K562 (cell line): Measurements from ENCODE around the gene GIPR. TPM values are rescaled to one million over a fixed set of nuclear protein-coding genes. Genes with fewer than 3 reads are reported as not detected.
A peak's percentile ranks its signal among the peaks of the same experiment; 100 is the strongest.

ENCODE experiments used
- AFF1 ChIP-seq, 2 experiments: fragments of 450-650 bp; IDR thresholded peaks; 2 replicates each; pipeline ENCODE4 v1.6.1; 2018; ENCODE audit warnings: mild to moderate bottlenecking in 2 of 2, low read depth in 1 of 2; ENCODE audit not compliant: partially characterized antibody in 2 of 2
- ARNT ChIP-seq, 2 experiments: fragments of 450-650 bp; IDR thresholded peaks; 2 replicates each; pipeline ENCODE4 v1.6.1; 2016; ENCODE audit warnings: mild to moderate bottlenecking in 1 of 2
- BRCA1 ChIP-seq, 2 experiments: fragments of 450-650 bp in 1 of 2; sonication (generic) in 1 of 2; formaldehyde crosslinking in 1 of 2; IDR thresholded peaks; 2 replicates each; pipeline versions ENCODE4 v1.5.0 to v1.6.1; 2017 to 2020; ENCODE audit warnings: mild to moderate bottlenecking in 1 of 2, missing genetic modification reagents in 1 of 2
- CHD4 ChIP-seq: fragments of 200-600 bp; sonication (generic); IDR thresholded peaks from 3 replicates; pipeline ENCODE4 v1.6.1; 2012; ENCODE audit warnings: low read depth, mild to moderate bottlenecking, mixed read lengths, low read length, inconsistent platforms; ENCODE audit not compliant: insufficient read depth, insufficient replicate concordance, poor library complexity, severe bottlenecking
- ETV6 ChIP-seq, 3 experiments: fragments of 150-350 bp in 1 of 3; sonication (generic) in 1 of 3; formaldehyde crosslinking in 1 of 3; IDR thresholded peaks; 2 replicates each; pipeline versions ENCODE4 v1.6.1 to v1.8.0; 2014 to 2022; ENCODE audit warnings: borderline replicate concordance in 2 of 3, low read depth in 2 of 3, antibody characterized with exemption in 1 of 3, low read length in 1 of 3, mild to moderate bottlenecking in 1 of 3, missing genetic modification reagents in 1 of 3
- HMGN3 ChIP-seq: IDR thresholded peaks from 2 replicates; pipeline ENCODE4 v1.6.1; 2011; ENCODE audit warnings: borderline replicate concordance, low read depth, mild to moderate bottlenecking, mixed read lengths, low read length; ENCODE audit not compliant: insufficient read length; ENCODE audit errors: extremely low read depth
- MAFG ChIP-seq: fragments of 450-650 bp; conservative IDR thresholded peaks from 2 replicates; pipeline ENCODE4 v1.6.1; 2016; ENCODE audit warnings: missing genetic modification characterization, missing compliant biosample characterization
- NCOR1 ChIP-seq: fragments of 450-650 bp; IDR thresholded peaks from 2 replicates; pipeline ENCODE4 v1.6.1; 2016; ENCODE audit warnings: mild to moderate bottlenecking, moderate library complexity
- NEUROD1 ChIP-seq: fragments of 150-350 bp; IDR thresholded peaks from 2 replicates; pipeline ENCODE4 v1.6.1; 2014; ENCODE audit warnings: borderline replicate concordance, low read length, low read depth; ENCODE audit not compliant: partially characterized antibody
- NR2F6 ChIP-seq: fragments of 450-650 bp; formaldehyde crosslinking; IDR thresholded peaks from 2 replicates; pipeline ENCODE4 v1.4.0; 2020; ENCODE audit warnings: mild to moderate bottlenecking
- SMAD4 ChIP-seq: fragments of 250-450 bp; sonication (Bioruptor Pico); conservative IDR thresholded peaks from 2 replicates; pipeline ENCODE4 v1.8.0; 2021; ENCODE audit warnings: inconsistent platforms, mild to moderate bottlenecking, moderate library complexity
- WHSC1 ChIP-seq: IDR thresholded peaks from one replicate; pipeline ENCODE4 v1.6.1; 2012; ENCODE audit warnings: low read length, control low read depth, inconsistent platforms
- XRCC3 ChIP-seq: fragments of 450-650 bp; IDR thresholded peaks from 2 replicates; pipeline ENCODE4 v1.6.1; 2017; ENCODE audit warnings: mild to moderate bottlenecking, moderate library complexity
- ZNF184 ChIP-seq: sonication (generic); formaldehyde crosslinking; IDR thresholded peaks from 2 replicates; pipeline ENCODE4 v1.5.0; 2020; ENCODE audit warnings: missing genetic modification reagents
- ZNF444 ChIP-seq: fragments of 250-450 bp; sonication (Bioruptor Pico); IDR thresholded peaks from 2 replicates; pipeline ENCODE4 v1.4.0; 2020; ENCODE audit warnings: mild to moderate bottlenecking, moderate library complexity
- polyA plus RNA-seq, 8 experiments: library from polyadenylated mRNA; depleted of rRNA in 4 of 8; stranded (reverse) in 5 of 8; unstranded in 3 of 8; fragments of >200 nt; fragmentation: Nextera tagmentation in 2 of 8; fragmentation: Illumina TruSeq in 1 of 8; extraction: Ambion mirVana in 2 of 8; extraction: Trizol in 1 of 8; gene quantifications; 2 replicates each; pipeline versions ENCODE4 v1.2.1 to v1.2.3, GENCODE V29; 2011 to 2014; ENCODE audit warnings: inconsistent platforms in 1 of 8, missing spikeins in 1 of 8
- total RNA-seq, 7 experiments: library from RNA; depleted of rRNA in 6 of 7; stranded (reverse); fragments of >200 nt in 6 of 7; fragmentation: Illumina TruSeq in 2 of 7; extraction: Trizol in 2 of 7; gene quantifications; 2 replicates each; pipeline versions ENCODE4 v1.2.1 to v1.2.3, GENCODE V29; 2011 to 2021; ENCODE audit warnings: low replicate concordance in 1 of 7
- TF ChIP-seq, protein P1 (sequence below): fragments of 150-350 bp; IDR thresholded peaks from 2 replicates; pipeline ENCODE4 v1.6.1; 2014; ENCODE audit warnings: low read depth, mild to moderate bottlenecking, low read length, borderline replicate concordance
- TF ChIP-seq, protein P2 (sequence below): fragments of 450-650 bp; formaldehyde crosslinking; IDR thresholded peaks from 2 replicates; pipeline ENCODE4 v1.4.0; 2020; ENCODE audit warnings: mild to moderate bottlenecking, moderate library complexity

GIPR gene
- total and polyA plus RNA-seq, 9 of the 15 experiments (the other 6 are each of a cell fraction or from before 2014, with no cell fraction given): 2.2 to 26.8 (median 12.7) TPM

GRCh38 chr19:45645631-45646344, 22.2 kb upstream of the GIPR start (continued):
- TF ChIP-seq AFF1 (IDR thresholded peaks at IDR 0.05; ENCODE audit: low read depth in 1 of 2, partially characterized antibody in 2 of 2) (peak; percentile 27 to 80), SMAD4 (peak; percentile 72), WHSC1 (no peak), CHD4 (no peak), MAFG (tag) (no peak), XRCC3 (no peak), NCOR1 (peak; percentile 45; the same call in 1 of the 2 replicates), NEUROD1 (peak; percentile 100), HMGN3 (no peak), ZNF184 (CRISPR knock-in tag) (no peak), ZNF444 (no peak), ETV6 (IDR thresholded peaks at IDR 0.05; ENCODE audit: borderline replicate concordance in 1 of 2, low read depth in 2 of 2, low read length in 1 of 2) (0 out of 4 replicates have a peak, but pooled peaks of 1 of the 2 experiments have one; percentile 50), ETV6 (CRISPR knock-in tag; IDR thresholded peaks at IDR 0.05; ENCODE audit: borderline replicate concordance) (no peak), BRCA1 (IDR thresholded peaks at IDR 0.05) (no peak), BRCA1 (CRISPR knock-in tag; IDR thresholded peaks at IDR 0.05) (no peak), ARNT (IDR thresholded peaks at IDR 0.05) (peak; percentile 90 to 92; a peak in 3 of 4 replicates), NR2F6 (no peak)
- TF ChIP-seq, protein P1, sequence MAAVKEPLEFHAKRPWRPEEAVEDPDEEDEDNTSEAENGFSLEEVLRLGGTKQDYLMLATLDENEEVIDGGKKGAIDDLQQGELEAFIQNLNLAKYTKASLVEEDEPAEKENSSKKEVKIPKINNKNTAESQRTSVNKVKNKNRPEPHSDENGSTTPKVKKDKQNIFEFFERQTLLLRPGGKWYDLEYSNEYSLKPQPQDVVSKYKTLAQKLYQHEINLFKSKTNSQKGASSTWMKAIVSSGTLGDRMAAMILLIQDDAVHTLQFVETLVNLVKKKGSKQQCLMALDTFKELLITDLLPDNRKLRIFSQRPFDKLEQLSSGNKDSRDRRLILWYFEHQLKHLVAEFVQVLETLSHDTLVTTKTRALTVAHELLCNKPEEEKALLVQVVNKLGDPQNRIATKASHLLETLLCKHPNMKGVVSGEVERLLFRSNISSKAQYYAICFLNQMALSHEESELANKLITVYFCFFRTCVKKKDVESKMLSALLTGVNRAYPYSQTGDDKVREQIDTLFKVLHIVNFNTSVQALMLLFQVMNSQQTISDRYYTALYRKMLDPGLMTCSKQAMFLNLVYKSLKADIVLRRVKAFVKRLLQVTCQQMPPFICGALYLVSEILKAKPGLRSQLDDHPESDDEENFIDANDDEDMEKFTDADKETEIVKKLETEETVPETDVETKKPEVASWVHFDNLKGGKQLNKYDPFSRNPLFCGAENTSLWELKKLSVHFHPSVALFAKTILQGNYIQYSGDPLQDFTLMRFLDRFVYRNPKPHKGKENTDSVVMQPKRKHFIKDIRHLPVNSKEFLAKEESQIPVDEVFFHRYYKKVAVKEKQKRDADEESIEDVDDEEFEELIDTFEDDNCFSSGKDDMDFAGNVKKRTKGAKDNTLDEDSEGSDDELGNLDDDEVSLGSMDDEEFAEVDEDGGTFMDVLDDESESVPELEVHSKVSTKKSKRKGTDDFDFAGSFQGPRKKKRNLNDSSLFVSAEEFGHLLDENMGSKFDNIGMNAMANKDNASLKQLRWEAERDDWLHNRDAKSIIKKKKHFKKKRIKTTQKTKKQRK: no peak
- TF ChIP-seq, protein P2, sequence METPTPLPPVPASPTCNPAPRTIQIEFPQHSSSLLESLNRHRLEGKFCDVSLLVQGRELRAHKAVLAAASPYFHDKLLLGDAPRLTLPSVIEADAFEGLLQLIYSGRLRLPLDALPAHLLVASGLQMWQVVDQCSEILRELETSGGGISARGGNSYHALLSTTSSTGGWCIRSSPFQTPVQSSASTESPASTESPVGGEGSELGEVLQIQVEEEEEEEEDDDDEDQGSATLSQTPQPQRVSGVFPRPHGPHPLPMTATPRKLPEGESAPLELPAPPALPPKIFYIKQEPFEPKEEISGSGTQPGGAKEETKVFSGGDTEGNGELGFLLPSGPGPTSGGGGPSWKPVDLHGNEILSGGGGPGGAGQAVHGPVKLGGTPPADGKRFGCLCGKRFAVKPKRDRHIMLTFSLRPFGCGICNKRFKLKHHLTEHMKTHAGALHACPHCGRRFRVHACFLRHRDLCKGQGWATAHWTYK (CRISPR knock-in tag): 0 out of 2 replicates have a peak, but pooled peaks have one; percentile 37
